PC-3 (cell line): ENCODE results near the gene PRKAR1B. TPM values are rescaled to one million over a fixed set of nuclear protein-coding genes. Genes with fewer than 3 reads are reported as not detected.

ENCODE experiments used
- ATAC-seq: fragments of 200-7000 bp; cut with Tn5 transposase; 2 replicates; pipeline ENCODE4 v1.9.1; 2020; ENCODE audit warnings: mild to moderate bottlenecking, moderate library complexity
- BruUV-seq: library from RNA; stranded (reverse); fragments of 400-500 nt; replicated peaks from 2 replicates; lab custom pipeline; 2021; lab: Mats Ljungman, UMichigan
- CTCF ChIA-PET: fragments of 300-600 bp; sonication (Branson Sonifier 250); formaldehyde crosslinking; loops from one replicate; lab custom pipeline; 2022; ENCODE audit warnings: antibody characterized with exemption; lab: Charles Lee
- POLR2A ChIA-PET: fragments of 300-600 bp; sonication (Branson Sonifier 250); formaldehyde crosslinking; loops from one replicate; lab custom pipeline; 2022; ENCODE audit warnings: antibody characterized with exemption; ENCODE audit not compliant: unreplicated experiment; lab: Charles Lee
- DNase-seq: peaks from one replicate; pipeline ENCODE4 v3.0.0-alpha.2; 2015
- H2AFZ ChIP-seq: fragments of 300-600 bp; sonication (generic); 2 replicates; pipeline ENCODE4 v1.6.0; 2016; ENCODE audit warnings: antibody characterized with exemption, low read length
- H3F3A ChIP-seq: fragments of 300-600 bp; sonication (generic); one replicate; pipeline ENCODE4 v1.6.0; 2017; ENCODE audit warnings: antibody characterized with exemption, low read length, control low read depth, mild to moderate bottlenecking; ENCODE audit not compliant: unreplicated experiment
- H3K27ac ChIP-seq: fragments of 300-600 bp; sonication (generic); 2 replicates; pipeline ENCODE4 v1.5.1; 2016; ENCODE audit warnings: mild to moderate bottlenecking, low read length
- H3K27me3 ChIP-seq: fragments of 300-600 bp; sonication (generic); 2 replicates; pipeline ENCODE4 v1.6.1; 2016; ENCODE audit warnings: low read length, mixed read lengths
- H3K36me3 ChIP-seq: fragments of 300-600 bp; sonication (generic); 2 replicates; pipeline ENCODE4 v1.6.1; 2016; ENCODE audit warnings: low read depth, mixed run types, low read length, mixed read lengths
- H3K4me1 ChIP-seq: fragments of 300-600 bp; sonication (generic); 2 replicates; pipeline ENCODE4 v1.5.1; 2016; ENCODE audit warnings: low read length; ENCODE audit not compliant: insufficient read depth
- H3K4me2 ChIP-seq: fragments of 300-600 bp; sonication (generic); 2 replicates; pipeline ENCODE4 v1.6.0; 2016; ENCODE audit warnings: low read length
- H3K4me3 ChIP-seq: fragments of 300-600 bp; sonication (generic); 2 replicates; pipeline ENCODE4 v1.5.1; 2016; ENCODE audit warnings: mild to moderate bottlenecking, low read length, mixed read lengths
- H3K79me2 ChIP-seq: fragments of 300-600 bp; sonication (generic); 2 replicates; pipeline ENCODE4 v1.6.1; 2017; ENCODE audit warnings: low read length, mixed read lengths
- H3K9ac ChIP-seq: fragments of 300-600 bp; sonication (generic); 2 replicates; pipeline ENCODE4 v1.6.0; 2016; ENCODE audit warnings: mild to moderate bottlenecking, low read length
- H3K9me2 ChIP-seq: fragments of 300-600 bp; sonication (generic); replicated peaks from 2 replicates; pipeline ENCODE4 v1.6.1; 2016; ENCODE audit warnings: mixed run types, low read length, mixed read lengths
- H3K9me3 ChIP-seq: fragments of 300-600 bp; sonication (generic); 2 replicates; pipeline ENCODE4 v1.6.1; 2016; ENCODE audit warnings: low read length, mixed read lengths
- H4K20me1 ChIP-seq: fragments of 300-600 bp; sonication (generic); 2 replicates; pipeline ENCODE4 v1.6.1; 2016; ENCODE audit warnings: low read length, mixed read lengths
- EZH2 ChIP-seq: fragments of 300-600 bp; sonication (generic); IDR thresholded peaks from one replicate; pipeline ENCODE4 v1.6.1; 2017; ENCODE audit warnings: antibody characterized with exemption, mild to moderate bottlenecking, low read length; ENCODE audit not compliant: unreplicated experiment
- EZH2phosphoT487 ChIP-seq: fragments of 300-600 bp; sonication (generic); IDR thresholded peaks from 2 replicates; pipeline ENCODE4 v1.6.1; 2018; ENCODE audit warnings: mild to moderate bottlenecking, antibody characterized with exemption, low read length, borderline replicate concordance
- intact Hi-C: fragments of 100-400 bp; cut with micrococcal nuclease; formaldehyde crosslinking; loops from 2 replicates; pipeline ENCODE4 v1.9.0; 2023
- total RNA-seq: library from RNA; depleted of rRNA; stranded (reverse); fragments of >200 nt; gene quantifications from 2 replicates; pipeline ENCODE4 v1.2.3, GENCODE V29; 2014
- TF ChIP-seq, protein P1 (sequence below): fragments of 300-600 bp; sonication (generic); conservative IDR thresholded peaks from 2 replicates; pipeline ENCODE4 v1.5.1; 2017; ENCODE audit warnings: antibody characterized with exemption, low read depth, mild to moderate bottlenecking, low read length

PRKAR1B gene
- total RNA-seq, 1 experiment from 2014 or later = 15.6 TPM

- no peak overlapping the region for H3K9ac ChIP-seq
- H3K36me3 ChIP-seq = no peaks in the 10 kb centered on the region; the same call in 1 of the 2 replicates
- no peaks in the 10 kb centered on the region for H3K4me1 ChIP-seq
- no peak overlapping the region for H3K27ac ChIP-seq
- no peak overlapping the region for H3K4me2 ChIP-seq
- TF ChIP-seq, protein P1, sequence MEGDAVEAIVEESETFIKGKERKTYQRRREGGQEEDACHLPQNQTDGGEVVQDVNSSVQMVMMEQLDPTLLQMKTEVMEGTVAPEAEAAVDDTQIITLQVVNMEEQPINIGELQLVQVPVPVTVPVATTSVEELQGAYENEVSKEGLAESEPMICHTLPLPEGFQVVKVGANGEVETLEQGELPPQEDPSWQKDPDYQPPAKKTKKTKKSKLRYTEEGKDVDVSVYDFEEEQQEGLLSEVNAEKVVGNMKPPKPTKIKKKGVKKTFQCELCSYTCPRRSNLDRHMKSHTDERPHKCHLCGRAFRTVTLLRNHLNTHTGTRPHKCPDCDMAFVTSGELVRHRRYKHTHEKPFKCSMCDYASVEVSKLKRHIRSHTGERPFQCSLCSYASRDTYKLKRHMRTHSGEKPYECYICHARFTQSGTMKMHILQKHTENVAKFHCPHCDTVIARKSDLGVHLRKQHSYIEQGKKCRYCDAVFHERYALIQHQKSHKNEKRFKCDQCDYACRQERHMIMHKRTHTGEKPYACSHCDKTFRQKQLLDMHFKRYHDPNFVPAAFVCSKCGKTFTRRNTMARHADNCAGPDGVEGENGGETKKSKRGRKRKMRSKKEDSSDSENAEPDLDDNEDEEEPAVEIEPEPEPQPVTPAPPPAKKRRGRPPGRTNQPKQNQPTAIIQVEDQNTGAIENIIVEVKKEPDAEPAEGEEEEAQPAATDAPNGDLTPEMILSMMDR = no peak
- TF ChIP-seq EZH2 (no peak), EZH2phosphoT487 (no peak)
- no peak for ATAC-seq
- H3K79me2 ChIP-seq = peaks cover 13% of the 10 kb centered on the region
- CTCF ChIA-PET = no interaction called here
- H2AFZ ChIP-seq = no peak overlapping the region
- no peak for DNase-seq
- H3K9me2 ChIP-seq = no peaks in the 10 kb centered on the region
- no peaks in the 10 kb centered on the region for H3F3A ChIP-seq
- BruUV-seq = no TSS peak
- H3K27me3 ChIP-seq = no peaks in the 10 kb centered on the region
- POLR2A ChIA-PET = no interaction called here
- intact Hi-C loops = no loop called here
- no peaks in the 10 kb centered on the region for H4K20me1 ChIP-seq
- no peak overlapping the region for H3K4me3 ChIP-seq
- H3K9me3 ChIP-seq = no peaks in the 10 kb centered on the region
Observed at GRCh38 chr7:509426-510130, 217.5 kb downstream of the PRKAR1B start.

- Histone ChIP-seq H3K4me1 (no peaks in the 10 kb centered on the region), H3K36me3 (no peaks in the 10 kb centered on the region; the same call in 1 of the 2 replicates), H4K20me1 (no peaks in the 10 kb centered on the region), H3K4me2 (no peak overlapping the region), H3K27me3 (no peaks in the 10 kb centered on the region), H3K9me3 (no peaks in the 10 kb centered on the region), H3K9me2 (no peaks in the 10 kb centered on the region), H3K79me2 (peaks cover 4% of the 10 kb centered on the region), H3F3A (no peaks in the 10 kb centered on the region), H2AFZ (no peak overlapping the region), H3K9ac (no peak overlapping the region), H3K4me3 (no peak overlapping the region), H3K27ac (no peak overlapping the region)
- no TSS peak for BruUV-seq
- DNase-seq = no peak
- ChIA-PET CTCF (no interaction called here), POLR2A (no interaction called here)
- intact Hi-C loops = no loop called here
- TF ChIP-seq, protein P1 = no peak
- TF ChIP-seq EZH2phosphoT487 = no peak
- no peak for TF ChIP-seq EZH2
- no peak for ATAC-seq
Observed at GRCh38 chr7:508461-509170, 218.5 kb downstream of the PRKAR1B start.
